A549 (cell line): Measurements from ENCODE around the gene TRPM6. TPM values are rescaled to one million over a fixed set of nuclear protein-coding genes. Genes with fewer than 3 reads are reported as not detected.
A peak's percentile ranks its signal among the peaks of the same experiment; 100 is the strongest.
"Not testable (repeated sequence)": the region's sequence is repeated elsewhere in the genome, so short reads cannot be mapped to it uniquely, and the experiment has no call there.

ENCODE experiments used
- ATAC-seq, 2 experiments: fragments of 200-7000 bp in 1 of 2; fragments of >200 bp in 1 of 2; cut with Nextera tagmentation in 1 of 2; cut with Tn5 transposase in 1 of 2; 3 replicates each; pipeline versions ENCODE4 v1.8.0 to v1.9.1; 2018 to 2020; ENCODE audit warnings: mild to moderate bottlenecking in 1 of 2, moderate library complexity in 1 of 2
- CTCF ChIA-PET: fragments of 300-600 bp; sonication (Branson Sonifier 250); formaldehyde crosslinking; extraction: SDS; loops from one replicate; lab custom pipeline; 2021; ENCODE audit warnings: antibody characterized with exemption, inconsistent platforms; lab: Yijun Ruan, JAX
- POLR2A ChIA-PET: fragments of 350-600 bp; formaldehyde crosslinking; extraction: SDS; loops from one replicate; lab custom pipeline; 2021; ENCODE audit warnings: antibody characterized with exemption, inconsistent platforms; lab: Yijun Ruan, JAX
- DNase-seq, 2 experiments: peaks; one replicate each; pipeline versions ENCODE4 v3.0.0 to v3.0.0-alpha.2; 2011 to 2016; ENCODE audit warnings: low read depth in 1 of 2, low spot score in 1 of 2
- FAIRE-seq: peaks from 2 replicates; lab custom pipeline; 2011; peaks lifted over from hg19 to GRCh38; lab: Jason Lieb, UNC
- H3K27ac ChIP-seq, 2 experiments: fragments of >200 bp; sonication (Bioruptor Twin); formaldehyde crosslinking; 3 replicates each; pipeline ENCODE4 v1.5.1; 2016 to 2017
- H3K4me1 ChIP-seq: fragments of >200 bp; sonication (Bioruptor Twin); formaldehyde crosslinking; 3 replicates; pipeline ENCODE4 v1.6.1; 2016
- H3K4me2 ChIP-seq: fragments of >200 bp; sonication (Bioruptor Twin); formaldehyde crosslinking; 3 replicates; pipeline ENCODE4 v1.6.1; 2016
- H3K4me3 ChIP-seq: fragments of >200 bp; sonication (Bioruptor Twin); formaldehyde crosslinking; 3 replicates; pipeline ENCODE4 v1.5.1; 2016
- H3K9me3 ChIP-seq: fragments of >200 bp; sonication (Bioruptor Twin); formaldehyde crosslinking; 3 replicates; pipeline ENCODE4 v1.6.1; 2016
- BCL3 ChIP-seq: fragments of >200 bp; sonication (Bioruptor Twin); formaldehyde crosslinking; IDR thresholded peaks from 3 replicates; pipeline ENCODE4 v1.6.1; 2016
- BHLHE40 ChIP-seq: IDR thresholded peaks from 2 replicates; pipeline ENCODE4 v1.6.1; 2012; ENCODE audit warnings: low read depth, low read length, inconsistent platforms
- CBX8 ChIP-seq: fragments of 200-600 bp; sonication (generic); IDR thresholded peaks from 2 replicates; pipeline ENCODE4 v1.6.1; 2016
- CHD2 ChIP-seq: fragments of 150-350 bp; IDR thresholded peaks from 2 replicates; pipeline ENCODE4 v1.6.1; 2014; ENCODE audit warnings: low read length; ENCODE audit not compliant: partially characterized antibody
- E2F6 ChIP-seq: IDR thresholded peaks from 2 replicates; pipeline ENCODE4 v1.6.1; 2012; ENCODE audit warnings: low read depth, borderline replicate concordance
- EHMT2 ChIP-seq: fragments of 200-600 bp; sonication (generic); IDR thresholded peaks from 2 replicates; pipeline ENCODE4 v1.6.1; 2016; ENCODE audit warnings: antibody characterized with exemption, low read depth, mild to moderate bottlenecking, moderate library complexity
- EP300 ChIP-seq, 2 experiments: fragments of >200 bp; sonication (Bioruptor Twin); formaldehyde crosslinking; IDR thresholded peaks; 2 replicates in 1 of 2; 3 replicates in 1 of 2; pipeline ENCODE4 v1.6.1; 2016 to 2017
- FOSL2 ChIP-seq, 2 experiments: fragments of 450-650 bp in 1 of 2; fragments of >200 bp in 1 of 2; sonication (Bioruptor Twin) in 1 of 2; formaldehyde crosslinking; IDR thresholded peaks; 2 replicates each; pipeline versions ENCODE4 v1.5.0 to v1.6.1; 2016 to 2020; ENCODE audit warnings: mild to moderate bottlenecking in 1 of 2, moderate library complexity in 1 of 2
- GATA3 ChIP-seq: IDR thresholded peaks from 2 replicates; pipeline ENCODE4 v1.6.1; 2012; ENCODE audit warnings: borderline replicate concordance
- HDAC2 ChIP-seq: fragments of 200-600 bp; sonication (generic); IDR thresholded peaks from 2 replicates; pipeline ENCODE4 v1.6.1; 2016
- HES2 ChIP-seq: fragments of >200 bp; sonication (Bioruptor Twin); formaldehyde crosslinking; IDR thresholded peaks from 2 replicates; pipeline ENCODE4 v1.6.1; 2016
- HOXA7 ChIP-seq: fragments of 250-450 bp; sonication (Bioruptor Pico); IDR thresholded peaks from 2 replicates; pipeline ENCODE4 v1.5.0; 2020; ENCODE audit warnings: mild to moderate bottlenecking, moderate library complexity
- HOXB13 ChIP-seq: fragments of 250-450 bp; sonication (Bioruptor Pico); IDR thresholded peaks from 2 replicates; pipeline ENCODE4 v1.5.0; 2020; ENCODE audit warnings: low read depth, mild to moderate bottlenecking, moderate library complexity
- JUNB ChIP-seq: fragments of >200 bp; sonication (Bioruptor Twin); formaldehyde crosslinking; IDR thresholded peaks from 2 replicates; pipeline ENCODE4 v1.6.1; 2016
- MAFK ChIP-seq: fragments of 450-650 bp; IDR thresholded peaks from 2 replicates; pipeline ENCODE4 v1.6.1; 2014; ENCODE audit not compliant: partially characterized antibody
- MAX ChIP-seq: IDR thresholded peaks from 2 replicates; pipeline ENCODE4 v1.6.1; 2012
- NPAS2 ChIP-seq: fragments of 250-450 bp; sonication (Bioruptor Pico); IDR thresholded peaks from 2 replicates; pipeline ENCODE4 v1.8.0; 2022; ENCODE audit warnings: mild to moderate bottlenecking, moderate library complexity, borderline replicate concordance
- RAD21 ChIP-seq, 2 experiments: fragments of >200 bp in 1 of 2; sonication (Bioruptor Twin) in 1 of 2; formaldehyde crosslinking in 1 of 2; IDR thresholded peaks in 1 of 2; conservative IDR thresholded peaks in 1 of 2; 2 replicates in 1 of 2; 3 replicates in 1 of 2; pipeline ENCODE4 v1.6.1; 2012 to 2018; ENCODE audit warnings: inconsistent platforms in 1 of 2
- RFX5 ChIP-seq: fragments of 450-650 bp; IDR thresholded peaks from 2 replicates; pipeline ENCODE4 v1.7.1; 2014; ENCODE audit warnings: antibody characterized with exemption, mild to moderate bottlenecking, moderate library complexity
- RNF2 ChIP-seq: fragments of 200-600 bp; sonication (generic); IDR thresholded peaks from 2 replicates; pipeline ENCODE4 v1.6.1; 2016; ENCODE audit warnings: low read depth, mild to moderate bottlenecking, antibody characterized with exemption, moderate library complexity, borderline replicate concordance
- SMC3 ChIP-seq: fragments of >200 bp; sonication (Bioruptor Twin); formaldehyde crosslinking; IDR thresholded peaks from 3 replicates; pipeline ENCODE4 v1.6.1; 2018; ENCODE audit warnings: inconsistent platforms
- TFCP2L1 ChIP-seq: fragments of 250-450 bp; sonication (Bioruptor Pico); IDR thresholded peaks from 2 replicates; pipeline ENCODE4 v1.5.0; 2021; ENCODE audit warnings: mild to moderate bottlenecking
- TP53 ChIP-seq: fragments of 250-450 bp; sonication (Bioruptor Pico); IDR thresholded peaks from 2 replicates; pipeline ENCODE4 v1.5.0; 2021; ENCODE audit warnings: mild to moderate bottlenecking, moderate library complexity
- USF2 ChIP-seq: fragments of 450-650 bp; IDR thresholded peaks from 2 replicates; pipeline ENCODE4 v1.6.1; 2014; ENCODE audit warnings: antibody characterized with exemption
- ZC3H11A ChIP-seq: fragments of 450-650 bp; IDR thresholded peaks from 2 replicates; pipeline ENCODE4 v1.6.1; 2014; ENCODE audit warnings: antibody characterized with exemption, mild to moderate bottlenecking
- ZFP36 ChIP-seq: fragments of 450-650 bp; IDR thresholded peaks from 2 replicates; pipeline ENCODE4 v1.6.1; 2014; ENCODE audit warnings: borderline replicate concordance; ENCODE audit not compliant: partially characterized antibody
- ZSCAN20 ChIP-seq: fragments of 250-450 bp; sonication (Bioruptor Pico); IDR thresholded peaks from 2 replicates; pipeline ENCODE4 v1.8.0; 2022; ENCODE audit warnings: mild to moderate bottlenecking, moderate library complexity
- WGBS: methylation state at CpG from one replicate; pipeline ENCODE4 v1.1.6; 2017; ENCODE audit errors: missing lambda C conversion rate; 5-methylcytosine and 5-hydroxymethylcytosine counted together
- polyA plus RNA-seq, 4 experiments: library from polyadenylated mRNA; depleted of rRNA in 3 of 4; stranded (reverse); fragments of >200 nt; fragmentation: RNase III in 1 of 4; extraction: RNeasy Plus Mini Kit Qiagen cat#74134 plus additional on column Dnase treatment in 1 of 4; gene quantifications; 2 replicates in 3 of 4; 3 replicates in 1 of 4; pipeline ENCODE4 v1.2.3, GENCODE V29; 2011 to 2017

TRPM6 gene
- polyA plus RNA-seq, 2 of the 4 experiments (the other 2 are of a cell fraction): 1.5 to 2.1 TPM

- H3K4me2 ChIP-seq, ATAC-seq, H3K4me3 ChIP-seq, H3K4me1 ChIP-seq, POLR2A ChIA-PET, FAIRE-seq, DNase-seq, H3K9me3 ChIP-seq, H3K27ac ChIP-seq: not testable (repeated sequence)
- peak; percentile 87 for TF ChIP-seq ZC3H11A
- CTCF ChIA-PET: interaction anchor here (1.6 kb wide), 1 partner anchor 114 kb away, joined by 8 read pairs; no protein-coding TSS in a partner anchor
- WGBS: 92% methylated on average over 3 of the region's 3 CpGs
Measured at GRCh38 chr9:74888449-74888848, 728 bp upstream of the TRPM6 start.

- 88% methylated on average over 4 of the region's 4 CpGs for WGBS
- no peaks in the 10 kb centered on the region for H3K9me3 ChIP-seq
- ATAC-seq (no peak; a peak in 1 of 6 replicates), DNase-seq (peak in 1 of 2 experiments; percentile 2), FAIRE-seq (no peak)
- TF ChIP-seq ZC3H11A: no peak
- no peak for TF ChIP-seq NPAS2 (CRISPR knock-in tag)
- no peak for TF ChIP-seq RAD21 (conservative IDR thresholded peaks at IDR 0.05 in 1 of 2, IDR thresholded peaks at IDR 0.05 in 1 of 2)
- no peak for TF ChIP-seq TP53 (CRISPR knock-in tag)
- no peak for TF ChIP-seq RNF2
- POLR2A ChIA-PET: interaction anchor here (1.6 kb wide), 1 partner anchor 140 kb away, joined by 4 read pairs; the partner anchor contains the start of gene CARNMT1
- CTCF ChIA-PET: interaction anchor here (0.8 to 1.9 kb wide), 5 partner anchors 18 to 139 kb away, joined by 3 to 8 read pairs (median 5); partner anchors contain the start of gene C9orf40
- H3K4me3 ChIP-seq: no peak overlapping the region
- H3K4me2 ChIP-seq: peak overlapping the region; percentile 78
- 0 out of 3 replicates have a peak, but pooled peaks cover 6% of the 10 kb centered on the region for H3K4me1 ChIP-seq
- H3K27ac ChIP-seq: no peak overlapping the region
Measured at GRCh38 chr9:74887981-74888370, 255 bp upstream of the TRPM6 start.

GRCh38 chr9:74876382-74876949, 11.3 kb downstream of the TRPM6 start:
- Histone ChIP-seq H3K4me2 (no peak overlapping the region), H3K4me3 (no peak overlapping the region), H3K4me1 (no peaks in the 10 kb centered on the region), H3K27ac (no peak overlapping the region), H3K9me3 (peaks cover 19% of the 10 kb centered on the region; the same call in 2 of the 3 replicates)
- ChIA-PET POLR2A (no interaction called here), CTCF (no interaction called here)
- DNase-seq (no peak), FAIRE-seq (no peak), ATAC-seq (no peak)
- 65% methylated on average over 3 of the region's 3 CpGs for WGBS
- TF ChIP-seq ZSCAN20 (CRISPR knock-in tag) (no peak), EHMT2 (no peak), JUNB (no peak), MAX (no peak), USF2 (no peak), TFCP2L1 (CRISPR knock-in tag) (no peak), FOSL2 (IDR thresholded peaks at IDR 0.05) (no peak), FOSL2 (CRISPR knock-in tag; IDR thresholded peaks at IDR 0.05) (no peak), HES2 (no peak), HDAC2 (no peak)

GRCh38 chr9:74875656-74876055, 12.1 kb downstream of the TRPM6 start:
- ATAC-seq (no peak), DNase-seq (no peak), FAIRE-seq (no peak)
- 16% methylated on average over 1 of the region's 1 CpG for WGBS
- ChIA-PET CTCF (no interaction called here), POLR2A (no interaction called here)
- Histone ChIP-seq H3K27ac (no peak overlapping the region), H3K4me1 (no peaks in the 10 kb centered on the region), H3K4me2 (no peak overlapping the region), H3K9me3 (peaks cover 19% of the 10 kb centered on the region; the same call in 2 of the 3 replicates), H3K4me3 (no peak overlapping the region)
- no peak for TF ChIP-seq BHLHE40
- no peak for TF ChIP-seq EP300 (IDR thresholded peaks at IDR 0.05)
- no peak for TF ChIP-seq RFX5
- TF ChIP-seq SMC3: no peak
- TF ChIP-seq GATA3: no peak
- no peak for TF ChIP-seq FOSL2 (IDR thresholded peaks at IDR 0.05)
- TF ChIP-seq FOSL2 (CRISPR knock-in tag; IDR thresholded peaks at IDR 0.05): no peak
- TF ChIP-seq E2F6: no peak
- no peak for TF ChIP-seq CBX8
- TF ChIP-seq CHD2: no peak
- no peak for TF ChIP-seq BCL3
- TF ChIP-seq HOXB13: no peak
- TF ChIP-seq HOXA7 (CRISPR knock-in tag): no peak
- TF ChIP-seq MAFK: no peak
- TF ChIP-seq TFCP2L1 (CRISPR knock-in tag): no peak
- no peak for TF ChIP-seq ZFP36
